ENCODE results near the gene MTREX. TPM values are rescaled to one million over a fixed set of nuclear protein-coding genes. Genes with fewer than 3 reads are reported as not detected.

MTREX gene
- total and polyA plus RNA-seq, 4 donors: 13.0 to 88.4 (median 51.4) TPM

DNA sequence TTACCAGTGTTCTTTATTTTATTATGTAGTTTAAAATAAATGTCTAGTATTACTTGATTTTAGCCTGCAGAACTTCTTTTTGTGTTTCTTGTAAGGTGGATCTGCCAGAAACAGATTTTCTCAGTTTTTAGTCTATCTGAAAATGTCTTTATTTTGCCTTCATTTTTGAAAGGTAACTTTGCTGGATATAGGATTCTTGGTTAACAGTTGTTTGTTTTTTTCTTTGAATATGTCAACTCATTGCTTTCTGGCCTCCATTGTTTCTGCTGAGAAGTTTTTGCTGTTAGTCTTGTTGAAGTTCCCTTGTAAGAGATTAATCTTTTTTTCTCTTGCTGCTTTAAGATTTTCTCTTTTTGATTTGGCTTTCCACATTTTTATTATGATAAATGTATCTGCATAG is 75.5 kb downstream of the MTREX start:
- no peak overlapping the region for H3K4me3 ChIP-seq (ENCODE audit: low read length in 2 of 2)
- H3K9me3 ChIP-seq (ENCODE audit: control insufficient read depth, low read length): peaks cover 1% of the 10 kb centered on the region
- H3K27ac ChIP-seq (ENCODE audit: low read depth in 1 of 2, low read length in 2 of 2): no peak overlapping the region
- no peak for ATAC-seq (ENCODE audit: low FRiP score)
- no peak for DNase-seq
- peaks cover 0 to 2% of the 10 kb centered on the region in 2 donors for H3K36me3 ChIP-seq (ENCODE audit: control insufficient read depth in 1 of 2, insufficient read depth in 2 of 2, low read length in 1 of 2)
- H3K27me3 ChIP-seq (ENCODE audit: control insufficient read depth in 1 of 2, insufficient read depth in 2 of 2, low read length in 1 of 2): no peaks in the 10 kb centered on the region
- H3K4me1 ChIP-seq (ENCODE audit: control insufficient read depth in 1 of 2, insufficient read depth in 2 of 2, low read length in 2 of 2): no peaks in the 10 kb centered on the region
- intact Hi-C loops (cut with DNase I): no loop called here

DNA sequence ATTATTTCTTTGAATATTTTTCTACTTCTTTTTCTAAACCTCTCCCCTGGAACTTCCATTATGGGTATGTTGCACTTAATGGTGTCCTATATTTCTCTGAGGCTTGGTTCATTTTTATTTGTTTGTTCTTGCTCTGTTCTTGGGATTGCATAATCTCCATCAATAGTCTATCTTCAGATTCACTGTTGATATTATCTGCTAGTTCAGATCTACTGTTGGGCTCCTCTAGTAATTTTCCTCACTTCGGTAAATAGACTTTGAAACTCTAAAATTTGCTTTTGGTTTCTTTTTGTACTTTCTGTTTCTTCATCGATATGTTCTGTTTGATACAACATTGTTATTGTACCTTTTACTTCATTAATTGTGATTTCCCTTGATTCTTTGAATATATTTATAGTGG is 76.3 kb downstream of the MTREX start:
- 98 to 100% methylated on average over 2 of the region's 2 CpGs for WGBS, 2 donors
- H3K27ac ChIP-seq (ENCODE audit: low read depth in 1 of 2, low read length in 2 of 2): no peak overlapping the region
- intact Hi-C loops (cut with DNase I): no loop called here
- H3K4me3 ChIP-seq (ENCODE audit: low read length in 2 of 2): no peak overlapping the region
- DNase-seq (no peak), ATAC-seq (ENCODE audit: low FRiP score) (no peak)
- H3K9me3 ChIP-seq (ENCODE audit: control insufficient read depth, low read length): peaks cover 1% of the 10 kb centered on the region
- no peaks in the 10 kb centered on the region for H3K4me1 ChIP-seq (ENCODE audit: control insufficient read depth in 1 of 2, insufficient read depth in 2 of 2, low read length in 2 of 2)
- peaks cover 0 to 2% of the 10 kb centered on the region in 2 donors for H3K36me3 ChIP-seq (ENCODE audit: control insufficient read depth in 1 of 2, insufficient read depth in 2 of 2, low read length in 1 of 2)
- H3K27me3 ChIP-seq (ENCODE audit: control insufficient read depth in 1 of 2, insufficient read depth in 2 of 2, low read length in 1 of 2): no peaks in the 10 kb centered on the region

DNA sequence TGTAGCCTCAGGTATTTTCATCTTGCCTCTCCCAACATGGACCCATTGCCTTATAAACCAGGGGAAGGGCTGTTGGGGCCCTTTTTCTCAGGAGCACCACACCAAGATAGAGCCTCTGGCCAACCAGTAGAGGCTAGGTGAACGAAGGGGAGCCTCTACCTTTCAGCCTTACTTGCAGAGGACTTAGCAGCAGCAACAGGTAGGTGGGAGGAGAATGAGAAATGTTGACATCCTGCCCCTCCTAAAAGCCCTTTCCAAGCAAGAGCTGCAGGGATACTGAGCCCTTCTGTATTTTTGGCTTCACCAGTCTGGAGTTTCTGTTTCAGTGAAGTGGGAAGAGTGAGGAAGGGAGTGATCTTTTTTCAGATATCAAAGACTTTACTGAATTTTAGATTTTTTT is 77.4 kb downstream of the MTREX start:
- ATAC-seq (ENCODE audit: low FRiP score) (no peak), DNase-seq (no peak)
- H3K27me3 ChIP-seq (ENCODE audit: control insufficient read depth in 1 of 2, insufficient read depth in 2 of 2, low read length in 1 of 2): no peaks in the 10 kb centered on the region
- H3K4me3 ChIP-seq (ENCODE audit: low read length in 2 of 2): no peak overlapping the region
- no peaks in the 10 kb centered on the region for H3K4me1 ChIP-seq (ENCODE audit: control insufficient read depth in 1 of 2, insufficient read depth in 2 of 2, low read length in 2 of 2)
- intact Hi-C loops (cut with DNase I): no loop called here
- H3K36me3 ChIP-seq (ENCODE audit: control insufficient read depth in 1 of 2, insufficient read depth in 2 of 2, low read length in 1 of 2): peaks cover 1 to 2% of the 10 kb centered on the region in 2 donors
- WGBS, 2 donors: 100% methylated on average over 1 of the region's 1 CpG
- H3K9me3 ChIP-seq (ENCODE audit: control insufficient read depth, low read length): peaks cover 1% of the 10 kb centered on the region
- H3K27ac ChIP-seq (ENCODE audit: low read depth in 1 of 2, low read length in 2 of 2): no peak overlapping the region

DNA sequence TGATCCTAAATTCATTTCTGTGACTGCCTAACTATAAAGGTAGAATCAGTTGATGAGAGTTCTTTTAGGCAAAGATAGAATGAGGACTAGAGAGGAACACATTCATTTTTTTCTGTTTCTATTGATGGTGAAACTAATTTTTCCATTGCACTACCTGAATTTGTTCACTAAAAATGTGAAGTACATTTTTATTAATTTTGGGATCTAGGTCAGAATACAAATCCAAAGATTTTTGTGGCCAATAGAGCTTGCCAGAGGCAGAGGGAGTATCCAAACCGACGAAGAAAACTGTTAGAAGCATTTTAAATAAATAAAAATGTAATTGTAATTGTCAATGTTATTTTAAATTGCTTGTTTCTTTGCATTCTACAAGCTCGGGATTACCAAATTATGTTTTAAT is 78.1 kb downstream of the MTREX start:
- intact Hi-C loops (cut with DNase I): no loop called here
- no peaks in the 10 kb centered on the region for H3K4me1 ChIP-seq (ENCODE audit: control insufficient read depth in 1 of 2, insufficient read depth in 2 of 2, low read length in 2 of 2)
- no peak for DNase-seq
- no peak for ATAC-seq (ENCODE audit: low FRiP score)
- WGBS, 2 donors: 53 to 58% methylated on average over 3 of the region's 3 CpGs
- no peak overlapping the region for H3K27ac ChIP-seq (ENCODE audit: low read depth in 1 of 2, low read length in 2 of 2)
- H3K4me3 ChIP-seq (ENCODE audit: low read length in 2 of 2): no peak overlapping the region
- H3K27me3 ChIP-seq (ENCODE audit: control insufficient read depth in 1 of 2, insufficient read depth in 2 of 2, low read length in 1 of 2): no peaks in the 10 kb centered on the region
- H3K9me3 ChIP-seq (ENCODE audit: control insufficient read depth, low read length): peaks cover 1% of the 10 kb centered on the region
- peaks cover 1 to 2% of the 10 kb centered on the region in 2 donors for H3K36me3 ChIP-seq (ENCODE audit: control insufficient read depth in 1 of 2, insufficient read depth in 2 of 2, low read length in 1 of 2)

DNA sequence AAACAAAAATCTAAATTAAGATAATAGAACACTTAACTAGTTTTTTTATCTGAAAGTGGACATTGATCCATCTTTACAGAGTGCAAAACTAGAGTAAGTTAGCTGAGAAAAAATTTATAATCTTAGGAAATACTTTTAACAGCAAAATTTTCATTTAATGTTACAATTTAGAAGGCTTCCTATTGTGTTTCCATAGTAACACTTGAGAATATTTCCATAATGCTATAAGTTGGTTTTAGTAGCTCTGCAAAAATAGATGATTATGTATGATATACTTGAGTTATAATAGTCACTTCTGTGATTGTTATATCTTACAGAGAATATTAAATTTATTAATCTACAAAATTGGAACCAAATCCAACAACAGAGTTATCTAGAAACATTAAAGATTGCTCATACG is 78.6 kb downstream of the MTREX start:
- intact Hi-C loops (cut with DNase I): no loop called here
- DNase-seq (no peak), ATAC-seq (ENCODE audit: low FRiP score) (no peak)
- Histone ChIP-seq H3K27ac (ENCODE audit: low read depth in 1 of 2, low read length in 2 of 2) (no peak overlapping the region), H3K36me3 (ENCODE audit: control insufficient read depth in 1 of 2, insufficient read depth in 2 of 2, low read length in 1 of 2) (peaks cover 1 to 2% of the 10 kb centered on the region in 2 donors), H3K4me3 (ENCODE audit: low read length in 2 of 2) (no peak overlapping the region), H3K27me3 (ENCODE audit: control insufficient read depth in 1 of 2, insufficient read depth in 2 of 2, low read length in 1 of 2) (no peaks in the 10 kb centered on the region), H3K9me3 (ENCODE audit: control insufficient read depth, low read length) (peaks cover 1% of the 10 kb centered on the region), H3K4me1 (ENCODE audit: control insufficient read depth in 1 of 2, insufficient read depth in 2 of 2, low read length in 2 of 2) (no peaks in the 10 kb centered on the region)
- whole genome bisulfite sequencing, 2 donors: 70 to 85% methylated on average over 1 of the region's 1 CpG

DNA sequence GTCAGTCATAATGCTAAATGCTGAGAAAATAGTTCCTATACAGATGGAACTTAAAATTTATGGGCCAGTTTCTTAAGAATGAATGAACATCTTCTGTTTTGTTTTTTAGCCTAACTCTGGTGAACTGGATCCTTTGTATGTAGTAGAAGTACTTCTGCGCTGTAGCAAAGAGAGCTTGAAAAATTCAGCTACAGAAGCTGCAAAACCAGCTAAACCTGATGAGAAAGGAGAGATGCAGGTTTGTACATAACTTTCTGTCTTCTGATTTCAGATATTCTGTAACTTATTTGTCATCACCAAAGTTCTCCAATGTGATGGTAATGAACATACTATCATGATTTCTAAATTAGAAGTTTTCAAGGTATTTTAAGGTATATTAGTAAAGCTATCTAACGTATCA is 80.1 kb downstream of the MTREX start:
- intact Hi-C loops (cut with DNase I): no loop called here
- ATAC-seq (ENCODE audit: low FRiP score): no peak
- WGBS, 2 donors: 94 to 97% methylated on average over 2 of the region's 2 CpGs

DNA sequence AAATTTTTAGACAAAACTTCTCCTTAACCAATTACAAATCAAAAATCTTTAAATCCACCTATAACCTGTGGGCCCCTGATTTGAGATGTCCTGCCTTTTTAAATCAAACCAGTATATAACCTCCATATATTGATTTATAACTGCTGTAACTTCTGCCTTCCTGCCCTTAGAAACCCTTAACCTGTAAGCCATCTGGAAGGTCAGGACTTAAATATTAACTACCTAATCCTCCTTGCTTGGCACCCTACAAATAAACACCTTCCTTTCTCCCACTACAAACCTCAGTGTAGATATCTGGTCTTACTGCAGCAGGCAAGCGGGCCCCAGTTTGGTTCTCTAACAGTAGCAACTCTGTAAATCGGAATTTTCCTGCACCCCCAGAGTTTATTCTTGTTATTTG is 83.9 kb downstream of the MTREX start:
- Histone ChIP-seq H3K4me1 (ENCODE audit: control insufficient read depth in 1 of 2, insufficient read depth in 2 of 2, low read length in 2 of 2) (no peaks in the 10 kb centered on the region), H3K27me3 (ENCODE audit: control insufficient read depth in 1 of 2, insufficient read depth in 2 of 2, low read length in 1 of 2) (no peaks in the 10 kb centered on the region), H3K36me3 (ENCODE audit: control insufficient read depth in 1 of 2, insufficient read depth in 2 of 2, low read length in 1 of 2) (peaks cover 0 to 6% of the 10 kb centered on the region in 2 donors), H3K9me3 (ENCODE audit: control insufficient read depth, low read length) (peaks cover 3% of the 10 kb centered on the region), H3K4me3 (ENCODE audit: low read length in 2 of 2) (no peak overlapping the region), H3K27ac (ENCODE audit: low read depth in 1 of 2, low read length in 2 of 2) (no peak overlapping the region)
- DNase-seq (no peak), ATAC-seq (ENCODE audit: low FRiP score) (no peak)
- 96 to 98% methylated on average over 2 of the region's 2 CpGs for WGBS, 2 donors
- intact Hi-C loops (cut with DNase I): no loop called here

More for the DNA sequence above, 80.1 kb downstream of the MTREX start:
- Histone ChIP-seq H3K9me3 (ENCODE audit: control insufficient read depth, low read length) (peaks cover 4% of the 10 kb centered on the region), H3K4me3 (ENCODE audit: low read length in 2 of 2) (no peak overlapping the region), H3K36me3 (ENCODE audit: control insufficient read depth in 1 of 2, insufficient read depth in 2 of 2, low read length in 1 of 2) (peaks cover 2 to 6% of the 10 kb centered on the region in 2 donors), H3K27ac (ENCODE audit: low read depth in 1 of 2, low read length in 2 of 2) (no peak overlapping the region), H3K4me1 (ENCODE audit: control insufficient read depth in 1 of 2, insufficient read depth in 2 of 2, low read length in 2 of 2) (no peaks in the 10 kb centered on the region), H3K27me3 (ENCODE audit: control insufficient read depth in 1 of 2, insufficient read depth in 2 of 2, low read length in 1 of 2) (no peaks in the 10 kb centered on the region)
- no peak for DNase-seq

DNA sequence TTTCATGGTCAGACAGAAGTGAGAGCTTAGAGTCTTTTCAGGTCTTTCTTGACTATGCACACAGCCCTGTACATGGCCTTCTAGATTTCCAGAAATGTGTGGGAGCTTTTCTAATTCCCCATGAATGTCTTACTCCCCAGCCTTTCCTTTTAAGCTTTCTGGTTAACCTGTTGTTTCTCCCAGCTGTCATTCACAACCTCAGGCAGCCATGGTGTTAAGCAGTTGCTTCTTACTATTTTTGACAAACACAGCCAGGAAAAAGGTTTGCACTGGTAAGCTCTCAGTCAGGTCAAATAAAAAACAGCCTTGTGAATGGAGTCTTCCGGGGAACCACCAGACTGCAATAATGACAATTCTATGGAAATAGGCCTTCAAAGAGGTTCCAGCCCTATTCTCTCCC is 84.9 kb downstream of the MTREX start:
- Histone ChIP-seq H3K36me3 (ENCODE audit: control insufficient read depth in 1 of 2, insufficient read depth in 2 of 2, low read length in 1 of 2) (peaks cover 0 to 6% of the 10 kb centered on the region in 2 donors), H3K27ac (ENCODE audit: low read depth in 1 of 2, low read length in 2 of 2) (no peak overlapping the region), H3K27me3 (ENCODE audit: control insufficient read depth in 1 of 2, insufficient read depth in 2 of 2, low read length in 1 of 2) (no peaks in the 10 kb centered on the region), H3K4me1 (ENCODE audit: control insufficient read depth in 1 of 2, insufficient read depth in 2 of 2, low read length in 2 of 2) (no peaks in the 10 kb centered on the region), H3K9me3 (ENCODE audit: control insufficient read depth, low read length) (peaks cover 3% of the 10 kb centered on the region), H3K4me3 (ENCODE audit: low read length in 2 of 2) (no peak overlapping the region)
- 97 to 98% methylated on average over 1 of the region's 1 CpG for WGBS, 2 donors
- intact Hi-C loops (cut with DNase I): no loop called here
- no peak for DNase-seq
- ATAC-seq (ENCODE audit: low FRiP score): no peak

DNA sequence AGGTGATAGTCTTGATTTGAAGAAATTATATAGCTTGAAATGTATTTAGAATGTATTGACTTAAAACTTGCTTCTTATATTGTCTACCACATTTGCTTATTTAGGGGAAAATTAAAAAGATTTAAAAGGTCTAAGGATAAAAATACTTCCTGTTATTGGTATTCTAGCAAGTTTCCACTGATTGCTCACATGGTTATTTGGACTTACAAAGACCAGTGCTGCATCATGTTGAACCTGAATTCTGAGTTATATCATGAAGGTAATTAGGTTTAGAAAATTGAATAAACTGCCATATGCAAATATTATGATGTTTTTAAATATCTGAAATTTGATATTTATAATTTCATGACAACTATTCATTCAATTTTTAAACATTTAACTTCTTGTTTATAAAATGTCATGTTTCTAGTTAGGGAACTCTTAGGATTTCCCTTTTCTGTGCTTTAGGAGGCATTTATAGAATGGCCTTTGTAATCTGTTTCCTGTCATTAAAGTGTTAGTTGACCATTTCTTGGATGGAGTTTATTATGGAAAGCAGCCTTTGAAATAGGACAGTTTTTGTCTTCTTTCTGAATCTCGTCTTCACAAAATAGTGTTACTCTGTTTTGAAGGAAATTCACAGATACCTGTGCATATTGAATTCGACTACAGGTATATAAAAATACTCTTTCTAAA is 85.8 kb downstream of the MTREX start:
- Histone ChIP-seq H3K4me3 (ENCODE audit: low read length in 2 of 2) (no peak overlapping the region), H3K4me1 (ENCODE audit: control insufficient read depth in 1 of 2, insufficient read depth in 2 of 2, low read length in 2 of 2) (no peaks in the 10 kb centered on the region), H3K27ac (ENCODE audit: low read depth in 1 of 2, low read length in 2 of 2) (no peak overlapping the region), H3K36me3 (ENCODE audit: control insufficient read depth in 1 of 2, insufficient read depth in 2 of 2, low read length in 1 of 2) (peaks cover 0 to 6% of the 10 kb centered on the region in 2 donors), H3K9me3 (ENCODE audit: control insufficient read depth, low read length) (peaks cover 3% of the 10 kb centered on the region), H3K27me3 (ENCODE audit: control insufficient read depth in 1 of 2, insufficient read depth in 2 of 2, low read length in 1 of 2) (no peaks in the 10 kb centered on the region)
- ATAC-seq (ENCODE audit: low FRiP score): no peak
- intact Hi-C loops (cut with DNase I): no loop called here
- WGBS, 2 donors: 44 to 48% methylated on average over 2 of the region's 2 CpGs
- DNase-seq: no peak
